CD1c-positive myeloid dendritic cell (primary cell): ENCODE data around the gene MAPK8IP1.
"Not testable (repeated sequence)": the region's sequence is repeated elsewhere in the genome, so short reads cannot be mapped to it uniquely, and the experiment has no call there.

Experiments used
- DNase-seq: peaks from one replicate; pipeline ENCODE4 v3.0.0-alpha.2; 2016; ENCODE audit errors: extremely low spot score

Gene MAPK8IP1

DNA sequence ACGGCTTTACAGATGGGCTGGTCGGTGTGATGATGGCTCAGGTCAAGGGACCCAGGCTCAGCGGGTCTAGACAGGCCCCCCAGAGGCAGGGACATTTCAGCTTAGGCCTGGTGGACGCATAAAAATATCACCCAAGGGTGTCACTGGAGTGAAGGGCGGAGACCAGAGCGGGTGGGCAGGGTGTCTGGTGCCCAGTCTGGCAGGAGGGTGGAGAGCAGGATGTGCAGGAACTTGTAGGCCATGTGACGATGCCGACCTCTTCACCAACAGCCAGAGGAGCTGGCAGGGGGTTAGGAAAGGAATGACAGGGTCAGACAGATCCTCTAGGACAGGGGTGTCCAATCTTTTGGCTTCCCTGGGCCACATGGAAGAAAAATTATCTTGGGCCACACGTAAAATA is 4.5 kb downstream of the MAPK8IP1 start:
- no peak for DNase-seq

- no peak for DNase-seq
Observed at GRCh38 chr11:45890886-45891550, 5.6 kb downstream of the MAPK8IP1 start.

DNA sequence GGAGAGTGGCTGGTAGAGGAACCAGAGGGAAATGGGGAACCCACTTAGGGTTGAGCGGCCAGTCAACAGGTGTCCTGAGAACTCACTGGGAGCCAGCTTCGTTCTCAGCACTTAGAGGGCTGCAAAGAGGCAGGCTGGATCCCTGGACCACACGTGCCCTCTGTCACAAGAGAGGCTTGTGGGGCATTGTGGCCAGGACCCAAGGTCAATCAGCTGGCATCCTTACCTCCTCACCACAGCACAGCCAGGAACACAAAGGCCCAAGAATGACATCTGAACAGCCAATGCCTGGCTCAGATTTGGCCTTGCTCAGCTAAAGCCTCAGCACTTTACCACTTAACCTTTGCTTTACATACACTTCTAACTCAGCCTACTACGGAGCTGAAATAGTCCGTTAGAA is 7.4 kb downstream of the MAPK8IP1 start:
- no peak for DNase-seq

GRCh38 chr11:45894555-45895247 is 9.2 kb downstream of the MAPK8IP1 start:
- no peak for DNase-seq

DNA sequence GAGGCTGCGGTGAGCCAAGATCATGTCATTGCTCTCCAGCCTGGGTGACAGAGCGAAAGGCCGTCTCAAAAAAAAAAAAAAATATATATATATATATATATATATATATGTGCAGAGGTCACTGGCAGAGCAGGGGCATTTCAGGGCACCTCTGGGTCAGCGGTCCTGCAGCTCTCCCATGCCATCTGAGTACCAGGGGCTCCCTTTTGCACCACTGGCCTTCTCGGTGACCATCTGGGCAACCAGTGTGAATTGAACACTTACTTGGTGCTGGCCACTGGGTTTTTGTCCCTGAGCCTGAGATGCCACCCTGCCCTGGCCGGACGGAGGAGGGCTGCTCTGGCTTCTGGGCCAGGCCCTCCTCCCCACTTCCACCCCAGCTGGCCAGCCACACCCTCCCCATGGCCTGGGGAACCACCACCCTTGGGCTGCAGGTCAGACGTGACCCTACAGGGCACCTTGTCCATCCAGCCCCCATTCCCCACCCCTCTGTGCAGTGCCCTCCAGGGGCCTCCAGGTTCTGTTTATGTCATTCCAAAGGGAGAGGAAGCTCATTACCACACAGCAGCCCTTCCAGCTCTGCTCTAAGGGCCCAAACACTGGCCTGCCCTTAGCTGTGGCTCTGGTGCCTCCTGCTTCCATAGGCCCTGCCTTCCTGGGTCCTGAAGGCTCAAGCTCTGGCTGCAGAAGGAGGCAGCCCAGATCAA is 10.3 kb downstream of the MAPK8IP1 start:
- no peak for DNase-seq

DNA sequence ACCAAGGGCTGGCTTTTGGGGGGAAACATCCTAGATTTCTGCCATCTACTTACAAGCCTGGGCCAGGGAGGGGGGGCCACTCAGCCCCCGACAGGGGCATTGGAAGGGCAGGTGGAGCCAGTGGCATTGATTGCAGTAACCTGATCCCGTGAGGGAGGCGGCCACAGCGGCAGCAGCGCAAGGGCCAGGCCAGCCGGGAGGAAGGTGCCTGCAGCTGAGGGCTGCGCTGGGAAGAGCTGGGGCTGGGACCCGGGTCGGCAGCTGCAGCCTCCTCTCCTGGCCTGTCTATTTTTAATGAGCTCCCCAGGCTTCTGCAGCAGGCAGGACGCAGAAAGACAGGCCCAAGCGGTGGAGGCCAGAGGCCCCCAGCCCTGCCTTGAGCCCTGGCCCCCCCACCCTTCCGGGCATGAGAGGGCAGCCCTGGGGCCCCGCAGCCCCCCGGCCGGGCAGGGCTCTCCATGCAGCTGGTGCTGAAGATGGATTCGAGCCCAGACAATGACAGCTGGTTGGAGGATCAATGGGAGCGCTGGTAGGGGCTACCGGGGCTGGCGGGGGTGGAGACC is 11.1 kb downstream of the MAPK8IP1 start:
- DNase-seq, result no peak

DNA sequence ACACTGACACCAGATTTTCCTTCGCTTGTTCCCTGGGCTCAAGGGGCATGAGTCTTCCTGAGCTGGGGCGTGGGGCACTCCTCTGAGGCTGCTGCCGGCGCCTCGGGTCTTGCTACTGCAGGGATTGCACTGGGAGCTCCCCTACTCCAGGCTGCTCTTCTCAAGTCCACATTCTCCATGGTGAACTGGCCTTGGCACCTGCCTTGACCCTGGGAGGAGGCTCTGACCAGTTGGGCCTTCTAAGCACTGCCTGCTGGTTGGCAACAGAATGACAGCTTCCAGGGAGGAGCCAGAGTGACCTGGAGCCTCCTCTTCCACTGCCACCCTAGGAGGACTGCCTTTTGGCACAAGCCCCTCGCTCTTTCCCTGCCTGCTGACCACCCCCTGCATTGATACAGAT is 12.1 kb downstream of the MAPK8IP1 start:
- DNase-seq, result no peak

DNA sequence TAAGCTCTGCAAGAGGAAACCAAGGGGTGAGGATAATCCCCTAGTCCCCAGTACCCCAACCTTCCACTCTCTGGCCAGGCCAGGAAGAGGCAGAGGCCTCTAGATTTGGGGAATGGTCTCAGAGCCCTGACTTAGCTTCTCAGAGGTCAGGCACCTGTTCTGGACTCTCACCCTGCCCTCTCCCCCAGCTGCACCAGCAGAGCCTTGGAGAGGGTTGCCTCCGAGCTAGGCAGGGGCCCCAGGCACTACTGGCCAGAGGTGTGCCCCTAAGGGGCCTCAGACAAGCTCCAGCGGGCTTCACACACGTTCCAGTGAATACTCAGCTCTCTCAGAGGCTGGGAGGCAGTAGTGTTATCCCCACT is 13.6 kb downstream of the MAPK8IP1 start:
- DNase-seq, result no peak

DNA sequence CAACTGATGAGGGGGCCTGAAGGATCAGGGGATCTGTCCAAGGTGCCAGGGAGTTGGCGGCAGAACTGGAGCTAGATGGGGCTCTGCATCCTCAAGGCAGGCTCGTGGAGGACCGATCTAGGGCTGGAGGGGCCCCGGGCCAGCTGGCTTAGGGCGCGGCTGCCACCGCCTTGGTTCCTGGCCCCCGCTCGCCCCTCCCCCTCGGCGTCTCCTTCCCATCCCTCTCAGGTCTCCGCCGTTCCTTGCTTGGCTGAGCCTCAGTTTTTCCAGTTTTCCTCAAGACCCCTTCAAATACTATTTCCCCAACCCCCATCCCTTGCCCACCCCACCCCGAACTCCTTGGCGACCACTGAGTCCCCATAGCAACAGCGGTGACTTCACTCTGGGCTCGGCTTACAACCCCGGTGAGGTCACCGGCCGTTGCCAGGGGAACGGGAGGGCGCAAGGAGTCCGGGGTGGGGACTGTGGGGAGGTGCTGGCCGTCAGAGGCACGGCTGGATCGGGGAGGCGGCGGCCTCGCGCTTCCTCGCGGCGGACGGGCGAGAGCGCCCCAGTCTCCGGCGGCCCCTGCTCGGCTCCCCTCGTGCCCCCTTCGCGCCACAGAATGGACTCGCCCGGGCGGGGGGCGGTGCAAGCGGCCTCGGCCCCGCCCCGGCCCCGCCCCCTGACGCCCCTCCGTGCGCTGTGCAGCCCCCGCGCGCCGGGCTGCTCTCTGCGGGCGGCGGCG is 14.2 kb downstream of the MAPK8IP1 start:
- peak; percentile 76 for DNase-seq

GRCh38 chr11:45900175-45900800 is 14.8 kb downstream of the MAPK8IP1 start:
- not testable (repeated sequence) for DNase-seq

- DNase-seq, result no peak
Observed at GRCh38 chr11:45900916-45901617, 15.6 kb downstream of the MAPK8IP1 start.

DNA sequence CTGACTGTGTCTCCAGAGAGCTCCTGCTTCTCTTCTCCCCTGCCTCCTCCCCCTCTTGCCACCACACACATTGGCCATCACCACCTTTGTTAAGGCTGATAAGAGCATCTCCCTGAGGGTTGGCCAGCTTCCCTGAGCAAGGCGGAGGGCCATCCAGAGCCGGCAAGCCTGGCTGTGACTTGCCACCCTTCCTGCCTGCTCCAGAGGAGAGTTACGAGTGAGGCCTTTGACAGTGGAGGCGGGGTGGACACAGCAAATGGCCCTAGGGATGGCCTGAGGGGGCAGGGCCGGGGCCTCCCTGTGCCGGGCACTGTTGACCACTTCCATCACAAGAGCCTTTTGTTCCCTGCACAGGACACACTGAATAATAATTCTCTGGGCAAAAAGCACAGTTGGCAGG is 16.2 kb downstream of the MAPK8IP1 start:
- no peak for DNase-seq

GRCh38 chr11:45902452-45903380 is 17.3 kb downstream of the MAPK8IP1 start:
- no peak for DNase-seq

GRCh38 chr11:45904309-45904915 is 19.0 kb downstream of the MAPK8IP1 start:
- no peak for DNase-seq

DNA sequence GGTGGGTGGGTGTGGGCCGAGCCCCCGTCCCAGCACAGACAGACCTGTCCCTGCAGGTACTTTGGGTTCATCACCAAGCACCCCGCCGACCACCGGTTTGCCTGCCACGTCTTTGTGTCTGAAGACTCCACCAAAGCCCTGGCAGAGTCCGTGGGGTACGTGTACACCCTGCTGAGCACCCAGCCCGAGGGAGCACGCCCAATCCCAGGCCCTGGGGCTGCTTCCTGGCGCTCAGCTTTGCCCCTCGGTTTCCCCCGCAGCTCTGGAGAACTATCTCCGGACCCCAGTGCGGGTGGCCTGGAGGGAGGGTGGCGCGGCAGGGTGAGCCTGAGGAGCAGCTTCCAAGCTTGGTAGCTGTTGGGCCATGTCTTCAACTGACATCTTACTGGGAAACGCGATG is 19.6 kb downstream of the MAPK8IP1 start:
- DNase-seq, result no peak

DNA sequence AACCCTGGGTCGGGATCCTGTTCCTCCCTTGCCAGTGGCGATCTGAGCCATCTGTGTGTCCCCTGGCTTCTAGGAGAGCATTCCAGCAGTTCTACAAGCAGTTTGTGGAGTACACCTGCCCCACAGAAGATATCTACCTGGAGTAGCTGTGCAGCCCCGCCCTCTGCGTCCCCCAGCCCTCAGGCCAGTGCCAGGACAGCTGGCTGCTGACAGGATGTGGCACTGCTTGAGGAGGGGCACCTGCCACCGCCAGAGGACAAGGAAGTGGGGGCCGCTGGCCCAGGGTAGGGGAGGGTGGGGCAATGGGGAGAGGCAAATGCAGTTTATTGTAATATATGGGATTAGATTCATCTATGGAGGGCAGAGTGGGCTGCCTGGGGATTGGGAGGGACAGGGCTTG is 20.1 kb downstream of the MAPK8IP1 start:
- not testable (repeated sequence) for DNase-seq

DNA sequence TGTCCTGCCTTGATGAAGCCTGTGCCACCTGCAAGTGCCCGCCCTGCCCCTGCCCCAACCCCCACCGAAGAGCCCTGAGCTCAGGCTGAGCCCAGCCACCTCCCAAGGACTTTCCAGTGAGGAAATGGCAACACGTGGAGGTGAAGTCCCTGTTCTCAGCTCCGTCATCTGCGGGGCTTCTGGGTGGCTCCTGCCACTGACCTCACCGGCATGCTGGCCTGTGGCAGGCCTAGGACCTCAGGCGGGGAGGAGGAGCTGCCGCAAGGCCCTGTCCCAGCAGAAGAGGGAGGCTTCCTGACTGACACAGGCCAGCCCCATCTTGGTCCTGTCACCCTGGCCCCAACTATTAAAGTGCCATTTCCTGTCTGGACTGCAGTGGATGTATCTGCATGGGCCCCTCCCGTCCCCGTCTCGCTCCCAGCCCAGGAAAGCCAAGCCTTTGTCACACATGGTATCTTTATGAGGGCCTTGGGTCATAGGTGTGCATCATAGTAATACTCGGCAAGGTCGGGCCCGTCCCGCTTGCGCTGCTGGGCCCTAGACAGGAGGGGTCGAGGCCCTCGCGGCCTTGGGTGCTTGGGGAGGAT is 20.7 kb downstream of the MAPK8IP1 start:
- peak; percentile 42 for DNase-seq

GRCh38 chr11:45906965-45907611 is 21.6 kb downstream of the MAPK8IP1 start, which contains the start of gene FREY1:
TSS of gene FREY1 (minus strand) at chr11:45907271. CDS start at chr11:45907245, 26 bp downstream.
- no peak for DNase-seq
